GM23338 (cell line): Measurements from ENCODE around the gene RIN3. TPM values are rescaled to one million over a fixed set of nuclear protein-coding genes. Genes with fewer than 3 reads are reported as not detected.

Experiments used
- ATAC-seq: fragments of 200-7000 bp; cut with Tn5 transposase; 3 replicates; pipeline ENCODE4 v1.9.1; 2020
- DNase-seq: peaks from one replicate; pipeline ENCODE4 v3.0.0-alpha.2; 2015; ENCODE audit warnings: low spot score
- H2AFZ ChIP-seq: fragments of 200-600 bp; sonication (generic); 2 replicates; pipeline ENCODE4 v1.8.0; 2016; ENCODE audit warnings: antibody characterized with exemption, mild to moderate bottlenecking, moderate library complexity
- H3F3A ChIP-seq: fragments of 200-600 bp; sonication (generic); replicated peaks from 2 replicates; pipeline ENCODE4 v1.8.0; 2017; ENCODE audit warnings: antibody characterized with exemption, mixed run types, low read depth
- H3K27ac ChIP-seq: fragments of 200-600 bp; sonication (generic); 2 replicates; pipeline ENCODE4 v1.6.1; 2016; ENCODE audit warnings: low read depth
- H3K27me3 ChIP-seq: fragments of 200-600 bp; sonication (generic); 2 replicates; pipeline ENCODE4 v1.8.0; 2016; ENCODE audit warnings: mild to moderate bottlenecking, mixed run types, moderate library complexity; ENCODE audit not compliant: insufficient read depth
- H3K36me3 ChIP-seq: fragments of 200-600 bp; sonication (generic); 2 replicates; pipeline ENCODE4 v1.8.0; 2016; ENCODE audit warnings: mild to moderate bottlenecking; ENCODE audit not compliant: insufficient read depth
- H3K4me1 ChIP-seq: fragments of 200-600 bp; sonication (generic); 2 replicates; pipeline ENCODE4 v1.8.0; 2016; ENCODE audit warnings: mild to moderate bottlenecking, moderate library complexity; ENCODE audit not compliant: insufficient read depth
- H3K4me2 ChIP-seq: fragments of 200-600 bp; sonication (generic); 2 replicates; pipeline ENCODE4 v1.7.1; 2017; ENCODE audit warnings: mixed run types
- H3K4me3 ChIP-seq: fragments of 200-600 bp; sonication (generic); 2 replicates; pipeline ENCODE4 v1.6.1; 2016; ENCODE audit warnings: mixed run types
- H3K79me2 ChIP-seq: fragments of 200-600 bp; sonication (generic); replicated peaks from 2 replicates; pipeline ENCODE4 v1.8.0; 2017; ENCODE audit warnings: mild to moderate bottlenecking; ENCODE audit not compliant: insufficient read depth
- H3K9me2 ChIP-seq: fragments of 200-600 bp; sonication (generic); 2 replicates; pipeline ENCODE4 v1.8.0; 2017; ENCODE audit not compliant: insufficient read depth
- H4K20me1 ChIP-seq: fragments of 200-600 bp; sonication (generic); replicated peaks from 2 replicates; pipeline ENCODE4 v1.8.0; 2017; ENCODE audit warnings: mild to moderate bottlenecking; ENCODE audit not compliant: insufficient read depth
- H3K27ac Mint-ChIP-seq: 2 replicates; pipeline ENCODE4 v1.8.0; 2020; ENCODE audit warnings: inconsistent platforms, mild to moderate bottlenecking, moderate library complexity, mixed read lengths
- H3K27me3 Mint-ChIP-seq: 3 replicates; pipeline ENCODE4 v1.8.0; 2022; ENCODE audit warnings: low read depth, mild to moderate bottlenecking, moderate library complexity, mixed read lengths, inconsistent platforms; ENCODE audit not compliant: insufficient read depth, poor library complexity
- H3K36me3 Mint-ChIP-seq: 3 replicates; pipeline ENCODE4 v1.8.0; 2021; ENCODE audit warnings: low read depth, mild to moderate bottlenecking, inconsistent platforms, moderate library complexity, mixed read lengths
- H3K4me1 Mint-ChIP-seq: 3 replicates; pipeline ENCODE4 v1.8.0; 2020; ENCODE audit warnings: mild to moderate bottlenecking, inconsistent platforms, mixed read lengths
- H3K4me3 Mint-ChIP-seq: 3 replicates; pipeline ENCODE4 v1.8.0; 2021; ENCODE audit warnings: moderate library complexity, mild to moderate bottlenecking, inconsistent platforms, mixed read lengths
- H3K9me3 Mint-ChIP-seq: 3 replicates; pipeline ENCODE4 v1.8.0; 2020; ENCODE audit warnings: moderate library complexity, mild to moderate bottlenecking, inconsistent platforms, mixed read lengths
- CREB1 ChIP-seq: fragments of 250-450 bp; sonication (Bioruptor Pico); IDR thresholded peaks from 2 replicates; pipeline ENCODE4 v1.5.0; 2020; ENCODE audit warnings: low read depth, mild to moderate bottlenecking, moderate library complexity
- CTCF ChIP-seq, 2 experiments: fragments of 200-600 bp in 1 of 2; sonication (generic) in 1 of 2; conservative IDR thresholded peaks; 2 replicates each; pipeline versions ENCODE4 v1.5.1 to v1.6.1; 2016 to 2017; ENCODE audit warnings: antibody characterized with exemption in 2 of 2, low read depth in 2 of 2, mild to moderate bottlenecking in 2 of 2, moderate library complexity in 1 of 2
- ETS1 ChIP-seq: IDR thresholded peaks from 2 replicates; pipeline ENCODE4 v1.6.1; 2016; ENCODE audit warnings: antibody characterized with exemption
- EZH2 ChIP-seq: fragments of 200-600 bp; sonication (generic); IDR thresholded peaks from one replicate; pipeline ENCODE4 v1.8.0; 2017; ENCODE audit warnings: antibody characterized with exemption, mild to moderate bottlenecking, low read depth; ENCODE audit not compliant: unreplicated experiment
- EZH2phosphoT487 ChIP-seq: fragments of 200-600 bp; sonication (generic); IDR thresholded peaks from one replicate; pipeline ENCODE4 v1.8.1; 2018; ENCODE audit warnings: antibody characterized with exemption; ENCODE audit not compliant: unreplicated experiment
- JUNB ChIP-seq: IDR thresholded peaks from one replicate; pipeline ENCODE4 v1.6.1; 2016; ENCODE audit warnings: antibody characterized with exemption; ENCODE audit not compliant: unreplicated experiment
- NANOG ChIP-seq: IDR thresholded peaks from 2 replicates; pipeline ENCODE4 v1.6.1; 2016; ENCODE audit warnings: antibody characterized with exemption, borderline replicate concordance
- POLR2AphosphoS5 ChIP-seq: IDR thresholded peaks from 2 replicates; pipeline ENCODE4 v1.6.1; 2016; ENCODE audit warnings: antibody characterized with exemption, low read depth
- REST ChIP-seq: IDR thresholded peaks from one replicate; pipeline ENCODE4 v1.6.1; 2018; ENCODE audit warnings: antibody characterized with exemption; ENCODE audit not compliant: unreplicated experiment
- STAT1 ChIP-seq: IDR thresholded peaks from one replicate; pipeline ENCODE4 v1.6.1; 2016; ENCODE audit warnings: antibody characterized with exemption; ENCODE audit not compliant: unreplicated experiment
- ZNF114 ChIP-seq: fragments of 250-450 bp; sonication (Bioruptor Pico); IDR thresholded peaks from 2 replicates; pipeline ENCODE4 v1.5.0; 2020; ENCODE audit warnings: mild to moderate bottlenecking, moderate library complexity
- ZNF331 ChIP-seq: fragments of 250-450 bp; sonication (Bioruptor Pico); IDR thresholded peaks from 2 replicates; pipeline ENCODE4 v1.5.0; 2020; ENCODE audit warnings: low read depth, mild to moderate bottlenecking, moderate library complexity
- ZNF462 ChIP-seq: fragments of 250-450 bp; sonication (Bioruptor Pico); IDR thresholded peaks from 2 replicates; pipeline ENCODE4 v1.5.0; 2020; ENCODE audit warnings: mild to moderate bottlenecking, moderate library complexity
- polyA plus RNA-seq: library from polyadenylated mRNA; unstranded; fragments of >200 nt; fragmentation: Nextera tagmentation; extraction: Ambion mirVana; gene quantifications from 2 replicates; pipeline ENCODE4 v1.2.1, GENCODE V29; 2016
- total RNA-seq: library from RNA; depleted of rRNA; stranded (reverse); fragments of >200 nt; shearing (Covaris generic); gene quantifications from 2 replicates; pipeline ENCODE4 v1.2.3, GENCODE V29; 2014

The RIN3 gene
- total and polyA plus RNA-seq, 2 experiments from 2014 or later, result 0.97 to 1.5 TPM

GRCh38 chr14:92516344-92516965 lies 2.9 kb downstream of the RIN3 start:
- no peaks in the 10 kb centered on the region for H3K36me3 Mint-ChIP-seq
- Histone ChIP-seq H3K4me2 (no peak overlapping the region), H3K36me3 (no peaks in the 10 kb centered on the region), H3F3A (0 out of 2 replicates have a peak, but pooled peaks cover 3% of the 10 kb centered on the region), H3K9me2 (no peaks in the 10 kb centered on the region), H3K27ac (no peak overlapping the region), H3K4me1 (no peaks in the 10 kb centered on the region; the same call in 1 of the 2 replicates), H2AFZ (no peak overlapping the region), H3K4me3 (no peak overlapping the region), H3K79me2 (no peaks in the 10 kb centered on the region), H4K20me1 (no peaks in the 10 kb centered on the region), H3K27me3 (peaks cover 40% of the 10 kb centered on the region)
- peaks cover 29% of the 10 kb centered on the region for H3K27me3 Mint-ChIP-seq
- H3K4me1 Mint-ChIP-seq, result peaks cover 6% of the 10 kb centered on the region
- ATAC-seq (no peak), DNase-seq (no peak)
- H3K9me3 Mint-ChIP-seq, result no peaks in the 10 kb centered on the region
- no peak overlapping the region for H3K27ac Mint-ChIP-seq
- H3K4me3 Mint-ChIP-seq, result no peak overlapping the region
- TF ChIP-seq CREB1 (CRISPR knock-in tag) (no peak), REST (no peak), ETS1 (no peak), POLR2AphosphoS5 (no peak), CTCF (conservative IDR thresholded peaks at IDR 0.05; ENCODE audit: low read depth in 2 of 2) (no peak), ZNF462 (CRISPR knock-in tag) (no peak), EZH2phosphoT487 (no peak), ZNF114 (CRISPR knock-in tag) (no peak), STAT1 (no peak), EZH2 (no peak), NANOG (no peak), ZNF331 (no peak), JUNB (no peak)
